Astrocyte (in vitro differentiated cells and primary cell): Measurements from ENCODE around the gene FAM3D.

ENCODE experiments used
- EZH2 ChIP-seq: IDR thresholded peaks from 2 replicates; pipeline ENCODE4 v1.6.1; 2012; ENCODE audit warnings: mild to moderate bottlenecking, low read length, inconsistent platforms; ENCODE audit not compliant: insufficient read depth
- TF ChIP-seq, protein P1 (sequence below): IDR thresholded peaks from 2 replicates; pipeline ENCODE4 v1.5.1; 2011; ENCODE audit warnings: low read depth, mild to moderate bottlenecking, inconsistent platforms, low read length, moderate library complexity; ENCODE audit not compliant: insufficient read depth

- TF ChIP-seq, protein P1, sequence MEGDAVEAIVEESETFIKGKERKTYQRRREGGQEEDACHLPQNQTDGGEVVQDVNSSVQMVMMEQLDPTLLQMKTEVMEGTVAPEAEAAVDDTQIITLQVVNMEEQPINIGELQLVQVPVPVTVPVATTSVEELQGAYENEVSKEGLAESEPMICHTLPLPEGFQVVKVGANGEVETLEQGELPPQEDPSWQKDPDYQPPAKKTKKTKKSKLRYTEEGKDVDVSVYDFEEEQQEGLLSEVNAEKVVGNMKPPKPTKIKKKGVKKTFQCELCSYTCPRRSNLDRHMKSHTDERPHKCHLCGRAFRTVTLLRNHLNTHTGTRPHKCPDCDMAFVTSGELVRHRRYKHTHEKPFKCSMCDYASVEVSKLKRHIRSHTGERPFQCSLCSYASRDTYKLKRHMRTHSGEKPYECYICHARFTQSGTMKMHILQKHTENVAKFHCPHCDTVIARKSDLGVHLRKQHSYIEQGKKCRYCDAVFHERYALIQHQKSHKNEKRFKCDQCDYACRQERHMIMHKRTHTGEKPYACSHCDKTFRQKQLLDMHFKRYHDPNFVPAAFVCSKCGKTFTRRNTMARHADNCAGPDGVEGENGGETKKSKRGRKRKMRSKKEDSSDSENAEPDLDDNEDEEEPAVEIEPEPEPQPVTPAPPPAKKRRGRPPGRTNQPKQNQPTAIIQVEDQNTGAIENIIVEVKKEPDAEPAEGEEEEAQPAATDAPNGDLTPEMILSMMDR: no peak
- no peak for TF ChIP-seq EZH2
Observed at GRCh38 chr3:58697561-58697960, 31.0 kb upstream of the FAM3D start.
